GM18867 (cell line): ENCODE results near the gene ZNF723.
"Not testable (repeated sequence)": the region's sequence is repeated elsewhere in the genome, so short reads cannot be mapped to it uniquely, and the experiment has no call there.

ENCODE experiments used
- ATAC-seq: cut with Tn5 transposase; IDR thresholded peaks from one replicate; pipeline ENCODE4 v1.9.1; 2021; ENCODE audit warnings: mild to moderate bottlenecking, moderate library complexity; ENCODE audit not compliant: unreplicated experiment

ZNF723 gene

DNA sequence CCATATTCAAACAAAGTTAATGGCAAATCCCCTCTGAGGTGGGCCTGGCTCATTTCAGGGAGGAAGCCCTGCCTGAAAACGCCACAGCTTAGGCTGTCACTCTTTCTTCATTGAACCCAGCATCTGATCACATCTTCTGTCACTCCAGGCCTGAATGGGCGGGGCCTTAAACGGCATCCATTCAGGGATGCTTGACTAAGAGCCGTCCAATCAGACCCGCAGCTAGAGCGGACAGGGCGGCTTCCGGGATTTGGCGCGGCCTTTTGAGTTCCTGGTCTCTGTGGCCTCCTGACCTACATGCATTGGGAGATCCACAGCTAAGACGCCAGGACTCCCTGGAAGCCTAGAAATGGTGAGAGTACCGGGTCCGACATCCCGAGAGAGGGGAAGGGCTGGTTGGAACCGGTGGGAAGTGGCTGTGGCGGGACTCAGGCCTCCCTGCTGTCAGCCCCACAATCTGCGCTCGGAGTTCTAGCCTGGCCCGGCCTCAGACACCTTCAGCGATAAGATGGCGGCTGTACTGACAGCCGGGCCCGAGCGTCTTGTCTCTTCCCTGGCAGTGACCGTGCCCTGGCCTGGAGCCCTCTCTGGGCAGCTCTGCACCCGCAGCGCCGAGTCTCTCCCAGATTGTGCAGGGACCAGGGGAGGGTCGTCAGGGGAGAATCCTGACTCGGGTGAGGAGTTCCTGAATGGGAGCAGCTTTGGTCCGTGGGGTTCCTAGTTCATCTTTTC lies at the start of gene ZNF723:
Gene ZNF723 (plus strand): TSS at position 261 of the 732 bp plus-strand sequence. CDS start 89 bp downstream, at position 350.
- ATAC-seq = no peak

GRCh38 chr19:22783651-22784410 lies 48.3 kb upstream of the ZNF723 start, which contains the start of gene ZNF99:
ZNF99 (minus strand) TSS chr19:22784151; CDS start chr19:22784016, 135 bp downstream.
- no peak for ATAC-seq

GRCh38 chr19:22792863-22793262 lies 39.2 kb upstream of the ZNF723 start:
- ATAC-seq = not testable (repeated sequence)

- no peak for ATAC-seq
Measured at GRCh38 chr19:22797040-22797439, 35.1 kb upstream of the ZNF723 start.

- ATAC-seq = no peak
Measured at GRCh38 chr19:22806418-22806817, 25.7 kb upstream of the ZNF723 start.

DNA sequence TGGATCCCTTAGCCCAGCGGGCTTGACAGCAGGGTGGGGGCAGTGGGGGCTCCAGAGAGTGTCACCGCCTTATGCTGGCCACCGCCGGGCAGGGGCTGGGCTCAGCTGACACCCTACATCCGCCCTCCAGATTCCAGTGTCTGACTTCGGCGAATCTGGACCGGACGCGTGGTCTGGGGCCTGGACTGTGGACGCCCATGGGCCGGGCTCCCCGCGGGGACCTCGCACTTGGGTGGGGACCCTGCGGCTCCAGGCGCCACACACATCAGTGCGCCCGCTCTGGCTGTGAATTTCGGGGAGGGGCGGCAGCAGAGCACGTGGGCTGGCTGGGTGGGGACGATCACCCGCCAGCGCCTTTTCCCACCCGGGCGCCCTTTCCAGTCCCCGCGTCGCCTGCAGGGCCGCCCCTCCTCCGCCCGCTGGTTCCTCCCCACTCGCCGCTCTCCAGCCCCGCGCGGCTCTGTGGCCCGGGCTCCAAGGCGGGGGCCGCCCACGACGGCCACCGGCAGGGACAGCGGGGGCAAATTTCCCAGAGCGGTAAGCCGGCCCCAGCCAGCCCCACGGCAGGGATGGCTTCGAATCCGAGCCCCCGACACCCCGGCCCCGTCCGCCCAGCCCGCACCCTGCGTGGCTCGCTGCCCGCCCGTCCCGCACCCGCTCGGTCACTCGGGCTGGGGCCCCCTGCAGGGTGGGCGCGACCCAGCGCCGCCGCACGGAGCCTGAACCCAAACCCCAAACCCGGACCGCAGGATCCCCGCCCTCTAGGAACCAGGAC lies 24.8 kb upstream of the ZNF723 start:
- no peak for ATAC-seq

DNA sequence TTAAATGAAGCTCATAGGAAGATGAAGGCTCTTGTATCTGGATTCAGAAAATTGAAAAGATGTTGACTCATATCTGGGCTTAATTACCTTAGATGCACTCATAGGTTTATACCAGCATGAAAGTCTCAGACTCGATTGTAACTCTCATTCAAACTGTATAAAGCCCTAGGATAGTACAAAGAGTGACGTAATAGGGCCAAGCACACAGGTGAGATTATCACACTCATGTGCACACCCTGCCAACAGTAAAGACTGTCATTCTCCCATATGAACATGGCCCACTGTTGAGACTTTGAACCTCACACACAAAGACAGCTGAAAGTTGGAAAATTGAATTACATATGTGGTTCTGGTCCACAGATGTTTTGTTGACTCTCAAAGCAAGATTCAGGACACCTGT lies 18.0 kb upstream of the ZNF723 start:
- ATAC-seq = no peak

GRCh38 chr19:22831211-22831610 lies 880 bp upstream of the ZNF723 start:
- no peak for ATAC-seq

GRCh38 chr19:22857713-22858320 lies 25.7 kb downstream of the ZNF723 start:
- not testable (repeated sequence) for ATAC-seq

DNA sequence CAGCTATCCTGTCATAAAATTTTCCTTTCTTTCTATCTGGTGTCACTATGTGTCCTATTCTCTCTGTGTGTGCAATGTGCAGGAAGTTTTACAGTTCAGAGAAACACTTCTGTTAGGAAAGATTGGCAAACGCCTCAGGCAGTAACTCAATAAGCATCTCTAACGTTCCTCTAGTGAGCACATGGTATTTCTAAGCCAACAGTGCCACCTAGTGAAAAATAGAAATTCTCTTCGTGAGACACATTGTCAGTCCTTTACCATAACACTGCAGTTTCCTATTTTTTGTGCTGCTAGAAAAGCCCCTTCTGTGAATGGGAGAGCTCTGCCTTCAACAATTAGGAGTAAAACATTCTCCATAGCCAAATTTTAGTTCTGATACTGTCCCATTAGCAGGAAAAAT lies 50.7 kb downstream of the ZNF723 start:
- no peak for ATAC-seq

DNA sequence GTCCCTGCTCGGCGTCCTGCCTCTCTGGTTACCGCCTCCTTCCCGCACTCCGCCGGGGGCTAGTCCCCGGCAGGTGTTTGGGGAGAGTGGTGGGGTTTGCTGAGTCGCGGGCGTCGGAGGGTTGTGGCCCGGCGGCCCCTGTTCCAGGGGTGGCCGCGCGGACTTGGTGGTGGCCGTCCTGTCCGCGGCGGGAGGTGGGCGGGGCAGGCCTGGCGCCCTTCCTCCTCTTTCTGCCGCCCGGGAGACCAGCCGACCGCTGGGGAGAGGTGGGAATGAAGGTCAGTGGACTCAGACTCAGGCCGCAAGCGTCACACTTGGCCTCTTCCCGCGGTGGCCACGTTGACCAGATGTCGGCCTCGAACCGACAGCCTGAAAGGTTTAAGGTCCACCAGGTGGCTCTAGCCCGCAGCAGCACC lies 61.8 kb downstream of the ZNF723 start:
- ATAC-seq = no peak

GRCh38 chr19:22901431-22902130 lies 69.5 kb downstream of the ZNF723 start:
- no peak for ATAC-seq
